Stimulated activated CD4-positive, alpha-beta T cell treated with anti-CD3 and anti-CD28 coated beads, Interleukin-15, amount 100 ng/mL, for 24 hours (primary cell): ENCODE results near the gene LDLRAD3.

Experiments
- DNase-seq: peaks from one replicate; pipeline ENCODE4 v3.0.0-alpha.2; 2020

LDLRAD3 gene

GRCh38 chr11:36056160-36056751, 112.4 kb downstream of the LDLRAD3 start:
- no peak for DNase-seq

GRCh38 chr11:36057379-36058042, 113.6 kb downstream of the LDLRAD3 start:
- no peak for DNase-seq

GRCh38 chr11:36059660-36060059, 115.8 kb downstream of the LDLRAD3 start:
- no peak for DNase-seq

- DNase-seq = no peak
Observed at GRCh38 chr11:36060926-36061325, 117.1 kb downstream of the LDLRAD3 start.

- no peak for DNase-seq
Observed at GRCh38 chr11:36061471-36061870, 117.6 kb downstream of the LDLRAD3 start.

DNA sequence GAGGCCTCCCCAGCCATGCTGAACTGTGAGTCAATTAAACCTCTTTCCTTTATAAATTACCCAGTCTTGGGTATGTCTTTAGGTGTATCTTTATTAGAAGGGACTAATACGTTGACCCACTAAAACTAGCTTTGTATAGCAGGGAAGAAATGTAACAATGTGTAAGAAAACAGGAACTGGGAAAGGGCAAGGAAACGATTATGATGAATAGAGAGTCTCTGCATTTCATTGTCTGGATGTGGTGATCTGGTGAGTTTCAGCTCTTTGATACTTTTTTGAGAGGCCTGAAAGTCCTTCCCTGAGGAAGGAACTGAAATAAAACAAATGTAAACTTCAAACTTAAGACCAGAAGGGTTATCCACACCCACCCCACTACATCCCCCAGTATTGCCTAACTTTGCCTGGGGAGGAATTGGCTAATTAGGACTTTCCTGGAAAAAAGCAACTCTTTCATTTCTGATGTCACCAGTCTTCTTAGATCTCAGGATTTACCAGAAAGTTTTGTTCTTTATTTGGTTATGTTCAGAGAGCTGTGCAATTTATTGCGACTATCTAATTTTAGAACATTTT, 119.0 kb downstream of the LDLRAD3 start:
- DNase-seq = no peak

GRCh38 chr11:36065436-36065835, 121.6 kb downstream of the LDLRAD3 start:
- no peak for DNase-seq

- no peak for DNase-seq
Observed at GRCh38 chr11:36066891-36067290, 123.0 kb downstream of the LDLRAD3 start.

- DNase-seq = no peak
Observed at GRCh38 chr11:36069576-36070212, 125.8 kb downstream of the LDLRAD3 start.

DNA sequence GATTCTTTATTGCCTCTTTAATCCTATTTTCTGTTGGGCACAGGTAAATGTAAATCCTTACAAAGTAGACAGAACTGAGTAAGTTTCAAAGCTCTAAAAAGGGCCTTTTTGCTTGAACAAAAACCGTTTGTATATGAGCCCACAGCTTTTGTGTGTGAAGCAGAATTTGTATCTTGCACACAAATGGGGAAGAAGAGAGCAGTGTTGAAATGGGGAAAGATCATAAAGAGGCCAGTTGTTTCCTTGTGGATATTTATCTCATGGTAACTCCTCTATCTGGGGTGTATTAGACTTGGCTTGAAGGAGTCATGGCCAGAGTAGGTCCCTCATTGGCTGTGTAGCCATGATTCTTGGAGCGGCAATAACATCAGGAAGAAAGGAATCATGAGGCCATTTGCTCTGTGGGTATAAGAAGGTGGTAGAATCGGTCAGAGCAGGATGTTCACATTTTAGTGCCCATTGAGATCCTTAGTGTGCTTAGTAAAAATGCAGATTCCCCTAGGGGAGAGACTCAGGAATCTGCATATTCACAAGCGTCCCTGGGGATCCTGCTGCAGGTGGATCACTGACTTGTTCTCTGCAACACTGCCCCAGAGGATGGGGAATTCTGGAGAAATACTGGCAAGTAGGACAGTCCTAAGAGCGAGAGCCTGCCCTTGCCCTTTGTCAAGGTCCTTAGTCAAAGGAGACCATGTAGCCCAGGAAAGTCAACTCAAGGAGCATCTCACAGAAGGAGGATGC, 126.5 kb downstream of the LDLRAD3 start:
- no peak for DNase-seq

DNA sequence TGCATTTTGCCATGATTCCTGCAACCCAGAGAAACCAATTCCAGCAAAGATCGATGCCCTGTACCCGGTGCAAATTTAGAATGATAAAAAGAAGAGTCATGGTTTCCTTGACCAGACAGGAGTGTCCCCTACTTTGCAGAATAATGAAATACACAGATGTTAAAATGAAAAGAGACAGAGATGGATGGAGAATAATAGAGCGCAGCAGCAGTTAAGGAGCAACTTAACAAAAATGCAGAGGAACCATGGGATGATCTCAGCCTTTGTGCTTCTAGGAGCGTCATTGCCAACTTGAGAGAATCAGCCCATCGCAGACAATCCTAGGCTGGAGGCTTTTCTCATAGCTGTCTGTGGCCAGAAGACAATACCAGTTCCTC, 127.1 kb downstream of the LDLRAD3 start:
- DNase-seq = no peak

- no peak for DNase-seq
Observed at GRCh38 chr11:36071917-36072500, 128.1 kb downstream of the LDLRAD3 start.

DNA sequence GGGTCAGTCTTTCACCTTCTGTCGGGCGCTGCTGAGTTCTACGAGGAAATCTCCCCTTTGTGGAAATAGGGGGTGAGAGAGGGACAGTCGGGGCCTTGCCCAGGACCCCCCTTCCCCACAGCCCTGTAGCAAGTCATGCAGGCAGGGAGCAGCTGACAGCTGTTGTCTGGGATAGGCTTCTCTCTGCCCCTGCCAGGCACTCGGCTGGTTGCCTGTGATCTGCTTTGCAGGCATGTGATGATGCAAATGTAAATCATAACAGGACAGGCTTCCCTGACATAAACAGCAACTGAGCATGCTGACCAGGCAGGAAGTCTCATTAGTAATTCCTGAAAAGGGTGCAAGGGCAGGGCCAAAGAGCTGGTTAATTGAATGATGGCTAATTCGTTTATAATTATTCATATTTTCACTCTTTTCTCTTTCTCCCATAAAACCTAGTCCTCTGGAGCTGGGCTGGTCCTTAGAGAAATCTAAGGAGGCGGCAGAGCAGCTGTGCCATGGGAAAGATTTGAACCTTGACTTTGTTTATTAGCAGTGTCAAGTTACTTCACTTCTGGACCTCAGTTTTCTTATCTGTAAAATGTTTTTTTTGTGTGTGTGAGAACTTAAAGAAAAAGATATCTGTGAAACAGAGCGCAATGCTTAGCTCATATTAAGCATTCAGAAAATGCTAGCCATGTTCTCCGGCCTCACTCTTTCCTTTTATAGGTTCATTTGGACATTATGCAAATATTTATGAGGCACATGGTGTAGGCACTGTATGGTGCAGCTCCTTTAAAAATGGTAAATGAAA, 129.7 kb downstream of the LDLRAD3 start:
- no peak for DNase-seq

- DNase-seq = no peak
Observed at GRCh38 chr11:36074941-36075431, 131.1 kb downstream of the LDLRAD3 start.

GRCh38 chr11:36077368-36077767, 133.5 kb downstream of the LDLRAD3 start:
- no peak for DNase-seq

DNA sequence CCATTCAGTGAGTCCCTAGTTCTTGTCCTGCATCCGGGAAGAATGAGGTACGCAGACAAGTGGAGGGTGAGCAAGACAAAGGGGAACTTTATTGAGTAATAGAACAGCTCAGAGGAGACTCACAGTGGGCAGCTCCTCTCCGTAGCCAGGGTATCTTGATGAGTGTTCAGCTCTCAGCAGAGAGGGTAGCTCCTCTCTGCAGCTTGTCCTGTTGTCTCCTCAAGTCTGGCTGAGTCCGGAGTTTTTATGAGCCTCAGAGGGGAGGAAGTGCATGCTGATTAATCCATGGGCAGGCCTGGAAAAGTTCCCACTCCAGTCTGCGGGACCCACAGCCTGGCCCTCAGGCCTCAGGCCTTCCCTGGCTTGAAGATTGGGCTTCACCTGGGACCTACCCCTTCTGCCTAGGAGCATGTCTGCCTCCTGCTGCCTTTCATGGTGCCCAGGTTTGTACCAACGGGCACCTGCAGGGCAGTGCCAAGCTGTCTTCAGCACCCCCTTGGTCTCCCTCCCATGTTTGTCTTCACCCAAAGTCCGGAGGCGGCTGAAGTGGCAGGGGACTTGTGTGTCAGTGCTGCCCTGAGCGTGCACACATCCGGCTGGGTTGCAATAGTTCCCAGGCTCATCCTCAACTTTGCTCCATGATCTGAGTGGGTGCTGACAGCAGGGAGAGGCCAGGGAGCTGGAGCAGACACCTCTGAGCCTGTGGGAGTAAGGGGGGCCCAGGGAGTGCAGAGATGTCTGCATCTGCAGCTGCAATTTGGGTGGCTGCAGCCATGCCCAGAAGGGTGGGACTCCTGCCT, 134.2 kb downstream of the LDLRAD3 start:
- no peak for DNase-seq

DNA sequence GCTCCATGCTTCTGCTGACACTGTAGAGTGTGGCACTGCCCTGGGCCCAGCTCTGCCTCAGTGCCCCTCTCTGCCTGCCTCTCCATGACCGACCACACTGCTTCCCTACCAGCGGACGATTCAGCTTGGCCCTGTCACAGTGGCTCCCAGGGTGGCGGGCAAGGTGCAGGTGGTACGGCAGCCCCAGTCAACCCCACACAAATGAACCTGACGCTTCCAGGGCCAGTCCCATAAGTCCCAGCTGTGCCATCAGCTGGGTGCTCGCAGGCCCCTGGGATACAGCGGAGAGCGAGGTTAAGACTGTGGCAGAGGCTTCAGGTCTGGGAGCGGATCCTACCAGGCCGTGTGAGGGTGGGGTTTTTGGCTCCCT, 134.8 kb downstream of the LDLRAD3 start:
- no peak for DNase-seq

DNA sequence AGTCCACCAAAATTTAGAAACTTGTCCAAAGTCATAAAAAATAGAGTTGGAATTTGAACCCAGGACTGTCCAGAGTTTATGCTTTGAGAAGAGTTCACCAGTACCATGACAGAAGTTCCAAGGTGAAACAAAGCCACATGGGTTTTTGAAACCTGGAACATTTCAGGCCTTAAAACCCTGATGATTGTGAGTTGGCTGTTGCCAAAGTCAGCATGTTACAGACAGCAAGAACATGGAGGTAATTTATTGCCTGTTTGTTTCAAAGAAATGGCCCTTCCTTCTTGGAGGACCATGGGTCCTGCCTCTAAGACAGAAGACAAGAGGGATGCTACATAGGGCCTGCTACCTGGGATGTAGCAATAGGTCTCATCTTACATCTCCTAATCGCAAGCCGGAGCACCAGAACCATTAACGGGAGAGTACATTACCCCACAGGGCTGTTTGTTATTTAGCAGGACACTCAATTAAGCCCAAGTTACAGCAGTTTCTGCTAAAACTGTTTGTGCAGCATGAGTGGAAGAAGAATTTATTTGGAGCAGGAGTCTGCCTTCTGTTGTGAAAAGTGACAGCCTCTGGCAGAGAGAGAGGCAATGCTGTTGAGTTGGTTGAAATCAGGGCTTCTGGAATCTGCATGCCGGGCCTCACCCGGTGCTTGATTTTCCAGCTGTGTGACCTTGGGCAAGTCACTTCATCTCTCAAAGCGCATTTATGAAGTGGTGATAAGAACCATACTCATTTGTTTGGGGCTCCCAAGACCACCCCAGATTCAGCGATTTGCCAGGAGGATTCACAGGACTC, 136.2 kb downstream of the LDLRAD3 start:
- no peak for DNase-seq

GRCh38 chr11:36081274-36081945, 137.5 kb downstream of the LDLRAD3 start:
- DNase-seq = no peak

DNA sequence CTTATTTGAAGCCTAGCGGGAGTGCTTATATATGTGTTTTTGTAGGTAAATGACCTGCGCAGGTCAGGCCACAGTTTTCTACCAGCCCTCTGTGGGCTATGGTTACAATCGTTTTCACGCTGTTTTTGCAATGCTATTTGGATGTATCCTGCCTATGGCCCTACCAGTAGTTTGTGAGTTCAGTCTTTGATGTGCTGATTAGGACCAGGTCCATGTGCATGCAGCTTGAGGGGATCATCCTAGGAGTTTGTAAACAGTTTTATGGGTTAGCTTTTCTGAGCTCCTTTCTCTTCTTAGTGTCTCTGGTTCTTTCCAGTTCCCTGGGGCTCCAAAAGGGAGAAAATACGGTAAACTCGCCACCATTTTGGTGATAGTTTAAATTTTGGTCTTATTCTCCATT, 142.5 kb downstream of the LDLRAD3 start:
- no peak for DNase-seq
